Trophoblast cell (in vitro differentiated cells and primary cell): ENCODE results near the gene ADD2.

Experiments
- DNase-seq, 2 donors: peaks; one replicate each; pipeline ENCODE4 v3.0.0-alpha.2; 2016
- H2AFZ ChIP-seq: 2 replicates; pipeline ENCODE4 v1.6.1; 2013; ENCODE audit warnings: low read length, moderate library complexity, mild to moderate bottlenecking; ENCODE audit not compliant: insufficient read depth, poor library complexity
- H2AK5ac ChIP-seq: 2 replicates; pipeline ENCODE4 v1.6.1; 2013; ENCODE audit warnings: mild to moderate bottlenecking, low read length
- H2BK120ac ChIP-seq: 2 replicates; pipeline ENCODE4 v1.6.1; 2013; ENCODE audit warnings: low read length, mild to moderate bottlenecking, moderate library complexity; ENCODE audit not compliant: insufficient read depth, poor library complexity
- H2BK12ac ChIP-seq: 2 replicates; pipeline ENCODE4 v1.6.1; 2013; ENCODE audit warnings: mild to moderate bottlenecking, low read length, moderate library complexity
- H2BK5ac ChIP-seq: 2 replicates; pipeline ENCODE4 v1.6.1; 2013; ENCODE audit warnings: low read length, low read depth, moderate library complexity, mild to moderate bottlenecking; ENCODE audit not compliant: poor library complexity
- H3K14ac ChIP-seq: 2 replicates; pipeline ENCODE4 v1.6.1; 2013; ENCODE audit warnings: mild to moderate bottlenecking, low read length
- H3K18ac ChIP-seq: 2 replicates; pipeline ENCODE4 v1.6.1; 2013; ENCODE audit warnings: mild to moderate bottlenecking, low read length
- H3K23ac ChIP-seq: 2 replicates; pipeline ENCODE4 v1.6.1; 2013; ENCODE audit warnings: low read length
- H3K27ac ChIP-seq: 2 replicates; pipeline ENCODE4 v1.5.1; 2013; ENCODE audit warnings: low read depth, mild to moderate bottlenecking, inconsistent platforms, low read length, moderate library complexity
- H3K27me3 ChIP-seq: 2 replicates; pipeline ENCODE4 v1.6.1; 2013; ENCODE audit warnings: inconsistent platforms, mild to moderate bottlenecking, low read length, moderate library complexity; ENCODE audit not compliant: insufficient read depth
- H3K36me3 ChIP-seq, 2 experiments: 1 replicate in 1 of 2; 2 replicates in 1 of 2; pipeline ENCODE4 v1.6.1; 2013; ENCODE audit warnings: low read length in 2 of 2, mild to moderate bottlenecking in 2 of 2, moderate library complexity in 1 of 2; ENCODE audit not compliant: insufficient read depth in 2 of 2, control insufficient read depth in 1 of 2
- H3K4ac ChIP-seq: 2 replicates; pipeline ENCODE4 v1.6.1; 2013; ENCODE audit warnings: low read depth, mild to moderate bottlenecking, low read length, moderate library complexity
- H3K4me1 ChIP-seq, 2 experiments: 1 replicate in 1 of 2; 2 replicates in 1 of 2; pipeline ENCODE4 v1.6.1; 2013; ENCODE audit warnings: low read length in 2 of 2, mild to moderate bottlenecking in 2 of 2, moderate library complexity in 1 of 2; ENCODE audit not compliant: insufficient read depth in 2 of 2, control insufficient read depth in 1 of 2
- H3K4me2 ChIP-seq: 2 replicates; pipeline ENCODE4 v1.6.1; 2013; ENCODE audit warnings: inconsistent platforms, mild to moderate bottlenecking, low read length, moderate library complexity
- H3K4me3 ChIP-seq: 2 replicates; pipeline ENCODE4 v1.5.1; 2013; ENCODE audit warnings: mild to moderate bottlenecking, low read depth, low read length, inconsistent platforms
- H3K79me1 ChIP-seq: one replicate; pipeline ENCODE4 v1.6.1; 2013; ENCODE audit warnings: low read length
- H3K79me2 ChIP-seq: 2 replicates; pipeline ENCODE4 v1.6.1; 2013; ENCODE audit warnings: low read length, mild to moderate bottlenecking; ENCODE audit not compliant: control insufficient read depth, insufficient read depth, poor library complexity
- H3K9ac ChIP-seq: 2 replicates; pipeline ENCODE4 v1.6.1; 2013; ENCODE audit warnings: mild to moderate bottlenecking, low read length
- H3K9me3 ChIP-seq: 2 replicates; pipeline ENCODE4 v1.6.1; 2013; ENCODE audit warnings: low read depth, mild to moderate bottlenecking, control low read depth, inconsistent platforms, low read length; ENCODE audit not compliant: insufficient read depth
- H4K12ac ChIP-seq: 2 replicates; pipeline ENCODE4 v1.6.1; 2013; ENCODE audit warnings: low read depth, mild to moderate bottlenecking, low read length, moderate library complexity
- H4K8ac ChIP-seq: 2 replicates; pipeline ENCODE4 v1.6.1; 2013; ENCODE audit warnings: low read depth, mild to moderate bottlenecking, low read length, moderate library complexity
- H4K91ac ChIP-seq: one replicate; pipeline ENCODE4 v1.6.1; 2013; ENCODE audit warnings: low read depth, mild to moderate bottlenecking, low read length, moderate library complexity
- WGBS: extraction: QIAGEN DNeasy Blood & Tissue Kit; methylation state at CpG from one replicate; pipeline ENCODE4 v1.1.7; 2013; ENCODE audit warnings: missing lambda C conversion rate; ENCODE audit not compliant: insufficient read length, insufficient coverage; ENCODE audit errors: extremely low coverage; 5-methylcytosine and 5-hydroxymethylcytosine counted together

The ADD2 gene

DNA sequence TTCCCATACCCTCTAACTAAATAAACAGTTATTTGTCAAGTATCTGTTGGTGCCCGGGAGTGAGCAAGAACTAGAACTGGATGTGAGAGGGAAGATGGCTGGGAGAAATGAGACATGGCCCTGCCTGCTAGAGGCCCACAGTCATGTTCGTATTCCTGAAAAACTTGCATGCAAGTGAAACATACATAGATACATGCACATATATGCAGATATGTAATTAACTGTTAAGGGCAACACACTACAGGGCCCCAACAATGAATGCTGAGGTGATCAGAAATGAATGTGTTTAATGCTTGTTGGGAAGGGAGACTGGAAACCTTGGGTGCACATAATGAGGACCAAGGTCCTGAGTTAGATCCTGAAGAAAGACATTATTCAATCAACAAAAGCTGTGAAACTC is 49.8 kb downstream of the ADD2 start:
- Histone ChIP-seq H3K27me3 (no peaks in the 10 kb centered on the region), H3K18ac (no peak overlapping the region), H2BK5ac (no peak overlapping the region), H3K4me1 (peaks cover 0 to 3% of the 10 kb centered on the region in 2 experiments), H3K9me3 (no peaks in the 10 kb centered on the region), H3K4me2 (no peak overlapping the region), H4K8ac (no peak overlapping the region), H4K91ac (no peak overlapping the region), H3K4ac (no peak overlapping the region), H2AFZ (no peak overlapping the region), H3K79me1 (no peaks in the 10 kb centered on the region), H3K4me3 (no peak overlapping the region), H3K27ac (no peak overlapping the region), H3K23ac (no peak overlapping the region), H2BK120ac (no peak overlapping the region), H3K36me3 (no peaks in the 10 kb centered on the region), H3K79me2 (no peaks in the 10 kb centered on the region), H3K9ac (no peak overlapping the region), H3K14ac (no peak overlapping the region), H4K12ac (no peak overlapping the region), H2AK5ac (no peak overlapping the region), H2BK12ac (no peak overlapping the region)
- WGBS, result no CpG with 5 or more reads among the region's 2 CpGs
- DNase-seq, result no peak

- Histone ChIP-seq H3K79me1 (no peaks in the 10 kb centered on the region), H3K36me3 (no peaks in the 10 kb centered on the region), H3K27me3 (no peaks in the 10 kb centered on the region)
Measured at GRCh38 chr2:70717431-70718038, 50.5 kb downstream of the ADD2 start.

GRCh38 chr2:70716951-70717350 is 51.0 kb downstream of the ADD2 start:
- H3K4me2 ChIP-seq, result no peak overlapping the region
- no peak overlapping the region for H2AK5ac ChIP-seq
- H3K9me3 ChIP-seq, result no peaks in the 10 kb centered on the region
- no peak overlapping the region for H4K12ac ChIP-seq
- H3K4me3 ChIP-seq, result no peak overlapping the region
- no peak overlapping the region for H3K27ac ChIP-seq
- H2BK12ac ChIP-seq, result no peak overlapping the region
- H3K14ac ChIP-seq, result no peak overlapping the region
- no peaks in the 10 kb centered on the region for H3K4me1 ChIP-seq
- H3K79me1 ChIP-seq, result no peaks in the 10 kb centered on the region
- no peaks in the 10 kb centered on the region for H3K36me3 ChIP-seq
- H3K4ac ChIP-seq, result no peak overlapping the region
- H3K27me3 ChIP-seq, result no peaks in the 10 kb centered on the region
- WGBS, result no CpG with 5 or more reads among the region's 3 CpGs
- H2BK5ac ChIP-seq, result no peak overlapping the region
- no peak overlapping the region for H3K18ac ChIP-seq
- no peak overlapping the region for H2AFZ ChIP-seq
- DNase-seq, result no peak
- no peak overlapping the region for H4K91ac ChIP-seq
- H3K79me2 ChIP-seq, result no peaks in the 10 kb centered on the region
- no peak overlapping the region for H3K23ac ChIP-seq
- no peak overlapping the region for H4K8ac ChIP-seq
- H3K9ac ChIP-seq, result no peak overlapping the region
- no peak overlapping the region for H2BK120ac ChIP-seq

More at GRCh38 chr2:70717431-70718038, 50.5 kb downstream of the ADD2 start:
- no peak overlapping the region for H4K12ac ChIP-seq
- no peak overlapping the region for H4K8ac ChIP-seq
- H4K91ac ChIP-seq, result no peak overlapping the region
- no peak overlapping the region for H3K4me3 ChIP-seq
- no peaks in the 10 kb centered on the region for H3K9me3 ChIP-seq
- H3K4me2 ChIP-seq, result no peak overlapping the region
- H3K23ac ChIP-seq, result no peak overlapping the region
- H3K4ac ChIP-seq, result no peak overlapping the region
- H3K9ac ChIP-seq, result no peak overlapping the region
- H2BK120ac ChIP-seq, result no peak overlapping the region
- no peak overlapping the region for H3K18ac ChIP-seq
- no peak overlapping the region for H2BK5ac ChIP-seq
- no peak overlapping the region for H2BK12ac ChIP-seq
- H3K79me2 ChIP-seq, result no peaks in the 10 kb centered on the region
- DNase-seq, result no peak
- no CpG with 5 or more reads among the region's 7 CpGs for WGBS
- peaks cover 0 to 3% of the 10 kb centered on the region in 2 experiments for H3K4me1 ChIP-seq
- H3K14ac ChIP-seq, result no peak overlapping the region
- no peak overlapping the region for H3K27ac ChIP-seq
- H2AK5ac ChIP-seq, result no peak overlapping the region
- no peak overlapping the region for H2AFZ ChIP-seq

DNA sequence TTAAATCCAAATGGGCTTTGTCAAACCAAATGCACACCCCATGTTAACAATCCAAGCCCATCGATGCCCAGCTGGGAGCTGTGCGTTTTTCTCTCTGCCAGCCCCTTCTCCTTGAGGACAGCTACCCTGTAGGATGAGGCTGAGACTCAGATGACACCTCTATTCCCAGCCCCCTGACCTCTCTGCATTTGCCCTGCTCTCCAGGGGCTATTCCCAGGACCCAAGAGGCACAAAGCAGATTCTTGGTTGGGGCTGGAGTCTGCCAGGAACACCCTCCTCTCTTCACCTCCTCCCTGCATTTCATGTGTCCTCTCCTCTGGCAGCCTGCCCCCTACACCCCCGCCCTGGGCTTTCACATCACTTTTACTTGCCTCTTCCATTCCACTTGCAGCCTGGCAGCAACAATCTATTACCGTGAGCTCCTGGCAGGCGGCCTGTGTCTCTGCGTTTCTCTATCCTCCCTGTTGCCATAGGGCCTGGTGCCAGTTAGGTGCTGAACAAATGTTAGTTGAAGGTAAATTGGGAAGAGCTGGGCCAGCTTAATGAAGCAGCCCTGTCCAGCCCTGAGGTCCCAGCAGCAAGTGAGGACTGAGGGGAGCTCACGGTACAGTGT is 51.8 kb downstream of the ADD2 start:
- no peak overlapping the region for H3K14ac ChIP-seq
- no peaks in the 10 kb centered on the region for H3K27me3 ChIP-seq
- no peak overlapping the region for H2BK12ac ChIP-seq
- H3K36me3 ChIP-seq, result no peaks in the 10 kb centered on the region
- H2AK5ac ChIP-seq, result no peak overlapping the region
- H2BK5ac ChIP-seq, result no peak overlapping the region
- no peak overlapping the region for H3K9ac ChIP-seq
- no peaks in the 10 kb centered on the region for H3K79me2 ChIP-seq
- no peak for DNase-seq
- H3K18ac ChIP-seq, result no peak overlapping the region
- no peak overlapping the region for H2BK120ac ChIP-seq
- no peaks in the 10 kb centered on the region for H3K4me1 ChIP-seq
- no CpG with 5 or more reads among the region's 7 CpGs for WGBS
- no peak overlapping the region for H2AFZ ChIP-seq
- H3K4ac ChIP-seq, result no peak overlapping the region
- no peaks in the 10 kb centered on the region for H3K79me1 ChIP-seq
- no peak overlapping the region for H4K91ac ChIP-seq
- no peak overlapping the region for H3K4me3 ChIP-seq
- H3K23ac ChIP-seq, result no peak overlapping the region
- no peak overlapping the region for H3K4me2 ChIP-seq
- no peak overlapping the region for H4K8ac ChIP-seq
- no peak overlapping the region for H4K12ac ChIP-seq
- H3K27ac ChIP-seq, result no peak overlapping the region
- no peaks in the 10 kb centered on the region for H3K9me3 ChIP-seq
